ENCODE results near the gene CARD10. TPM values are rescaled to one million over a fixed set of nuclear protein-coding genes. Genes with fewer than 3 reads are reported as not detected.

The CARD10 gene
- polyA plus RNA-seq, 1 donor from 2014 or later = 0.36 TPM

DNA sequence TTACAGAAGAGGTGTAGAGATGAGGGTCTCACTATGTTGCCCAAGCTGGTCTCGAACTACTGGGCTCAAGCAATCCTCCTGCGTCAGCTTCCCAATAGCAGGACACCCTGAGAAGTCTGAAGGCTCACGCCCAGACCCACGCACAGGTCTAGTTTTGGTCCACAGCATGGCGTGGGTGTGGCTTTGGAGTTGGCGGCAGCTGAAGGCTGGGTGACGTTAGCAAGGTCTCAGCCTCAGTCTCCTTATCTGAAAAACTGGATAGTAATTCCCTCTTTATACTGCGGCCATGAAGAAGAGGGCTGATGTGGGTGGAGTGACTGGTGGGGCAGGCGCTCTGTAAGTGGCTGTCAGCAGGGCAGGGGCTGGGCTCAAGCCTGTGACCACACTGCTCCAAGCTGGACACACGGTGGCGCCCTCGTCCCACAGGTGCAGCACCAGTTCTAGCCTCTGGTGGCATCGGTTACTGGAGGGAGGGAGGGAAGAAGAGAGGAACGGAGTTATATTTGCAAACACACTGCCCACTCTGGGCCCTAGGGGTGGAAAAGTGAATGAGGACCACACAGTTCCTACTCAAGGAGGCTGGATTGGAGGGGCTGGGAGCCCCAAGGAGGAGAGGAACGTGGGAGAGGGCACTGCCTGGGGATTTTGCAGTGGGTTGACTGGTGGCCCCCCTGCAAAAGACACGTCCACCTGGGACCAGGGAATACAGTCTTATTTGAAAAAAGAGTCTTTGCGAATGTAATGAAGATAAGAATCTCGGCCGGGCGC is 19.6 kb upstream of the CARD10 start:
- H3F3A ChIP-seq (ENCODE audit: insufficient read depth, low read length, poor library complexity, severe bottlenecking) = no peaks in the 10 kb centered on the region
- TF ChIP-seq SMC3 (conservative IDR thresholded peaks at IDR 0.05; ENCODE audit: poor library complexity) (peak; percentile 73), RAD21 (conservative IDR thresholded peaks at IDR 0.05) (peak; percentile 78), EP300 (conservative IDR thresholded peaks at IDR 0.05; ENCODE audit: poor library complexity, severe bottlenecking) (no peak)
- TF ChIP-seq, protein P1, sequence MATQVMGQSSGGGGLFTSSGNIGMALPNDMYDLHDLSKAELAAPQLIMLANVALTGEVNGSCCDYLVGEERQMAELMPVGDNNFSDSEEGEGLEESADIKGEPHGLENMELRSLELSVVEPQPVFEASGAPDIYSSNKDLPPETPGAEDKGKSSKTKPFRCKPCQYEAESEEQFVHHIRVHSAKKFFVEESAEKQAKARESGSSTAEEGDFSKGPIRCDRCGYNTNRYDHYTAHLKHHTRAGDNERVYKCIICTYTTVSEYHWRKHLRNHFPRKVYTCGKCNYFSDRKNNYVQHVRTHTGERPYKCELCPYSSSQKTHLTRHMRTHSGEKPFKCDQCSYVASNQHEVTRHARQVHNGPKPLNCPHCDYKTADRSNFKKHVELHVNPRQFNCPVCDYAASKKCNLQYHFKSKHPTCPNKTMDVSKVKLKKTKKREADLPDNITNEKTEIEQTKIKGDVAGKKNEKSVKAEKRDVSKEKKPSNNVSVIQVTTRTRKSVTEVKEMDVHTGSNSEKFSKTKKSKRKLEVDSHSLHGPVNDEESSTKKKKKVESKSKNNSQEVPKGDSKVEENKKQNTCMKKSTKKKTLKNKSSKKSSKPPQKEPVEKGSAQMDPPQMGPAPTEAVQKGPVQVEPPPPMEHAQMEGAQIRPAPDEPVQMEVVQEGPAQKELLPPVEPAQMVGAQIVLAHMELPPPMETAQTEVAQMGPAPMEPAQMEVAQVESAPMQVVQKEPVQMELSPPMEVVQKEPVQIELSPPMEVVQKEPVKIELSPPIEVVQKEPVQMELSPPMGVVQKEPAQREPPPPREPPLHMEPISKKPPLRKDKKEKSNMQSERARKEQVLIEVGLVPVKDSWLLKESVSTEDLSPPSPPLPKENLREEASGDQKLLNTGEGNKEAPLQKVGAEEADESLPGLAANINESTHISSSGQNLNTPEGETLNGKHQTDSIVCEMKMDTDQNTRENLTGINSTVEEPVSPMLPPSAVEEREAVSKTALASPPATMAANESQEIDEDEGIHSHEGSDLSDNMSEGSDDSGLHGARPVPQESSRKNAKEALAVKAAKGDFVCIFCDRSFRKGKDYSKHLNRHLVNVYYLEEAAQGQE (IDR thresholded peaks at IDR 0.05; ENCODE audit: borderline replicate concordance) = no peak
- TF ChIP-seq, protein P2, sequence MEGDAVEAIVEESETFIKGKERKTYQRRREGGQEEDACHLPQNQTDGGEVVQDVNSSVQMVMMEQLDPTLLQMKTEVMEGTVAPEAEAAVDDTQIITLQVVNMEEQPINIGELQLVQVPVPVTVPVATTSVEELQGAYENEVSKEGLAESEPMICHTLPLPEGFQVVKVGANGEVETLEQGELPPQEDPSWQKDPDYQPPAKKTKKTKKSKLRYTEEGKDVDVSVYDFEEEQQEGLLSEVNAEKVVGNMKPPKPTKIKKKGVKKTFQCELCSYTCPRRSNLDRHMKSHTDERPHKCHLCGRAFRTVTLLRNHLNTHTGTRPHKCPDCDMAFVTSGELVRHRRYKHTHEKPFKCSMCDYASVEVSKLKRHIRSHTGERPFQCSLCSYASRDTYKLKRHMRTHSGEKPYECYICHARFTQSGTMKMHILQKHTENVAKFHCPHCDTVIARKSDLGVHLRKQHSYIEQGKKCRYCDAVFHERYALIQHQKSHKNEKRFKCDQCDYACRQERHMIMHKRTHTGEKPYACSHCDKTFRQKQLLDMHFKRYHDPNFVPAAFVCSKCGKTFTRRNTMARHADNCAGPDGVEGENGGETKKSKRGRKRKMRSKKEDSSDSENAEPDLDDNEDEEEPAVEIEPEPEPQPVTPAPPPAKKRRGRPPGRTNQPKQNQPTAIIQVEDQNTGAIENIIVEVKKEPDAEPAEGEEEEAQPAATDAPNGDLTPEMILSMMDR (IDR thresholded peaks at IDR 0.05; ENCODE audit: poor library complexity, severe bottlenecking) = peak; percentile 76
- H3K9me2 ChIP-seq (ENCODE audit: insufficient read depth, low read length) = no peaks in the 10 kb centered on the region
- H3K9ac ChIP-seq (ENCODE audit: low read length) = no peak overlapping the region
- H3K4me3 ChIP-seq (ENCODE audit: low read length) = no peak overlapping the region
- no peak overlapping the region for H3K4me2 ChIP-seq (ENCODE audit: low read length)
- no peaks in the 10 kb centered on the region for H3K79me2 ChIP-seq (replicated peaks; ENCODE audit: insufficient read depth, low read length)
- no peaks in the 10 kb centered on the region for H3K36me3 ChIP-seq (ENCODE audit: insufficient read depth, low read length)
- no peak overlapping the region for H3K27ac ChIP-seq (ENCODE audit: low read length)
- no peak overlapping the region for H2AFZ ChIP-seq (ENCODE audit: low read depth, low read length)
- no peaks in the 10 kb centered on the region for H4K20me1 ChIP-seq (ENCODE audit: insufficient read depth)
- no peaks in the 10 kb centered on the region for H3K9me3 ChIP-seq (ENCODE audit: low read length)
- H3K27me3 ChIP-seq (ENCODE audit: insufficient read depth, low read depth, low read length) = no peaks in the 10 kb centered on the region

DNA sequence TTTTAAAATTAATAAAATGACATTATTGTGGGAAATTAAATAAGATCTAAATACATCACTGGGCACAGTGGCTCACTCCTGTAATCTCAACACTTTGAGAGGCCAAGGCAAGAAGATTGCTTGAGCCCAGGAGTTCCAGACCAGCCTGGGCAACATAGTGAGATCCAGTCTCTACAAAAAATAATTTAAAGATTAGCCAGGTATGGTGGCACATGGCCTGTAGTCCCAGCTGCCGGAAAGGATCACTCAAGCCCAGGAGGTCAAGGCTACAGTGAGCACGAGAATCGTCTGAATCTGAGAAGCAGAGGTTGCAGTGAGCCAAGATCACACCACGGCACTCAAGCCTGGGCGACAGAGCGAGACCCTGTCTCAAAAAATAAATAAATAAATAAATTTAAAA is 15.9 kb upstream of the CARD10 start:
- TF ChIP-seq SMC3 (conservative IDR thresholded peaks at IDR 0.05; ENCODE audit: poor library complexity) (no peak), MXI1 (conservative IDR thresholded peaks at IDR 0.05; ENCODE audit: poor library complexity, severe bottlenecking) (no peak), EZH2 (IDR thresholded peaks at IDR 0.05; ENCODE audit: borderline replicate concordance, insufficient read depth, low read length, poor library complexity, severe bottlenecking) (no peak), EP300 (conservative IDR thresholded peaks at IDR 0.05; ENCODE audit: poor library complexity, severe bottlenecking) (no peak), TAF1 (IDR thresholded peaks at IDR 0.05; ENCODE audit: low read depth) (no peak), RAD21 (conservative IDR thresholded peaks at IDR 0.05) (no peak), POLR2AphosphoS5 (IDR thresholded peaks at IDR 0.05) (no peak)
- TF ChIP-seq, protein P1 (IDR thresholded peaks at IDR 0.05; ENCODE audit: borderline replicate concordance) = no peak
- TF ChIP-seq, protein P2 (IDR thresholded peaks at IDR 0.05; ENCODE audit: poor library complexity, severe bottlenecking) = no peak
- Histone ChIP-seq H3K27me3 (ENCODE audit: insufficient read depth, low read depth, low read length) (no peaks in the 10 kb centered on the region), H3K27ac (ENCODE audit: low read length) (no peak overlapping the region), H3K9me2 (ENCODE audit: insufficient read depth, low read length) (no peaks in the 10 kb centered on the region), H4K20me1 (ENCODE audit: insufficient read depth) (no peaks in the 10 kb centered on the region), H3K36me3 (ENCODE audit: insufficient read depth, low read length) (no peaks in the 10 kb centered on the region), H3F3A (ENCODE audit: insufficient read depth, low read length, poor library complexity, severe bottlenecking) (no peaks in the 10 kb centered on the region), H3K4me2 (ENCODE audit: low read length) (no peak overlapping the region), H3K79me2 (replicated peaks; ENCODE audit: insufficient read depth, low read length) (no peaks in the 10 kb centered on the region), H3K9me3 (ENCODE audit: low read length) (no peaks in the 10 kb centered on the region), H3K9ac (ENCODE audit: low read length) (no peak overlapping the region), H2AFZ (ENCODE audit: low read depth, low read length) (no peak overlapping the region), H3K4me3 (ENCODE audit: low read length) (no peak overlapping the region)
